CD4-positive, alpha-beta T cell (primary cell): ENCODE results near the gene DNAJC2. TPM values are rescaled to one million over a fixed set of nuclear protein-coding genes. Genes with fewer than 3 reads are reported as not detected.
A peak's percentile ranks its signal among the peaks of the same experiment; 100 is the strongest.

Experiments
- ATAC-seq: fragments of 200-7000 bp; cut with Tn5 transposase; one replicate; pipeline ENCODE4 v1.10.0; 2022; ENCODE audit warnings: mild to moderate bottlenecking; ENCODE audit not compliant: poor library complexity
- CTCF ChIA-PET: fragments of 350-600 bp; sonication (Branson Sonifier 250); formaldehyde crosslinking; loops from one replicate; lab custom pipeline; 2021; ENCODE audit warnings: antibody characterized with exemption, inconsistent platforms; lab: Charles Lee
- POLR2A ChIA-PET: fragments of 350-600 bp; sonication (Branson Sonifier 250); formaldehyde crosslinking; loops from one replicate; lab custom pipeline; 2021; ENCODE audit warnings: antibody characterized with exemption, inconsistent platforms; lab: Charles Lee
- DNase-seq, 14 experiments: peaks; one replicate each; pipeline ENCODE4 v3.0.0-alpha.2; 2013 to 2020; ENCODE audit warnings: mixed read lengths in 2 of 14
- H3K27ac ChIP-seq, 2 donors: one replicate each; pipeline versions ENCODE4 v1.5.1 to v1.7.0; 2013; ENCODE audit warnings: low read length in 2 of 2, low read depth in 1 of 2, mild to moderate bottlenecking in 1 of 2
- H3K27me3 ChIP-seq, 2 experiments: 1 replicate in 1 of 2; 2 replicates in 1 of 2; pipeline versions ENCODE4 v1.6.1 to v1.7.0; 2013; ENCODE audit warnings: low read length in 2 of 2, control low read depth in 1 of 2, mild to moderate bottlenecking in 1 of 2, moderate library complexity in 1 of 2; ENCODE audit not compliant: insufficient read depth in 2 of 2, control insufficient read depth in 1 of 2
- H3K36me3 ChIP-seq: one replicate; pipeline ENCODE4 v1.6.1; 2013; ENCODE audit warnings: low read length, control low read depth; ENCODE audit not compliant: insufficient read depth
- H3K4me1 ChIP-seq: one replicate; pipeline ENCODE4 v1.6.1; 2013; ENCODE audit warnings: low read length, control low read depth; ENCODE audit not compliant: insufficient read depth
- H3K4me3 ChIP-seq: one replicate; pipeline ENCODE4 v1.5.1; 2013; ENCODE audit warnings: mild to moderate bottlenecking, low read length, moderate library complexity
- H3K9me3 ChIP-seq, 2 experiments: 1 replicate in 1 of 2; 2 replicates in 1 of 2; pipeline versions ENCODE4 v1.6.1 to v1.7.0; 2013; ENCODE audit warnings: low read length in 2 of 2, mild to moderate bottlenecking in 2 of 2, control low read depth in 1 of 2, moderate library complexity in 1 of 2; ENCODE audit not compliant: control insufficient read depth in 1 of 2, insufficient read depth in 1 of 2
- H3K27ac Mint-ChIP-seq: one replicate; pipeline ENCODE4 v1.8.0; 2020; ENCODE audit warnings: mixed read lengths
- H3K27me3 Mint-ChIP-seq: one replicate; pipeline ENCODE4 v1.8.0; 2021; ENCODE audit warnings: mixed read lengths
- H3K36me3 Mint-ChIP-seq: one replicate; pipeline ENCODE4 v1.8.0; 2021; ENCODE audit warnings: low read depth, mixed read lengths
- H3K4me1 Mint-ChIP-seq: one replicate; pipeline ENCODE4 v1.8.0; 2021; ENCODE audit warnings: low read depth, mixed read lengths
- H3K4me3 Mint-ChIP-seq: one replicate; pipeline ENCODE4 v1.8.0; 2020; ENCODE audit warnings: mild to moderate bottlenecking, mixed read lengths
- H3K9me3 Mint-ChIP-seq: one replicate; pipeline ENCODE4 v1.8.0; 2020; ENCODE audit warnings: mixed read lengths
- intact Hi-C, 2 experiments: fragments of 100-400 bp; cut with DNase I in 1 of 2; cut with micrococcal nuclease in 1 of 2; formaldehyde crosslinking; loops; one replicate each; pipeline versions ENCODE4 v1.15.1 to v1.9.0; 2023 to 2025; cut with DNase I, micrococcal nuclease
- total RNA-seq, 174 experiments: library from RNA in 2 of 174; stranded (reverse) in 2 of 174; gene quantifications; one replicate each; pipeline ENCODE4 v1.2.3 and lab custom pipeline; 2021 to 2026
- TF ChIP-seq, protein P1 (sequence below): fragments of 200-600 bp; IDR thresholded peaks from one replicate; pipeline ENCODE4 v1.8.0; 2022; ENCODE audit warnings: antibody characterized with exemption, mild to moderate bottlenecking

Gene DNAJC2
- total RNA-seq, 2 experiments from 2014 or later, result 72.0 to 77.4 TPM

- ChIA-PET CTCF (no interaction called here), POLR2A (interaction anchor here (1.5 kb wide), 1 partner anchor 46 kb away, joined by 6 read pairs; the partner anchor contains the start of gene PMPCB)
- Histone ChIP-seq H3K27me3 (no peaks in the 10 kb centered on the region), H3K36me3 (peaks cover 25% of the 10 kb centered on the region), H3K4me3 (peak overlapping the region; percentile 94), H3K9me3 (no peaks in the 10 kb centered on the region), H3K4me1 (peaks cover 20% of the 10 kb centered on the region), H3K27ac (peak overlapping the region in 1 of 2 donors; percentile 82)
- H3K9me3 Mint-ChIP-seq, result no peaks in the 10 kb centered on the region
- TF ChIP-seq, protein P1, sequence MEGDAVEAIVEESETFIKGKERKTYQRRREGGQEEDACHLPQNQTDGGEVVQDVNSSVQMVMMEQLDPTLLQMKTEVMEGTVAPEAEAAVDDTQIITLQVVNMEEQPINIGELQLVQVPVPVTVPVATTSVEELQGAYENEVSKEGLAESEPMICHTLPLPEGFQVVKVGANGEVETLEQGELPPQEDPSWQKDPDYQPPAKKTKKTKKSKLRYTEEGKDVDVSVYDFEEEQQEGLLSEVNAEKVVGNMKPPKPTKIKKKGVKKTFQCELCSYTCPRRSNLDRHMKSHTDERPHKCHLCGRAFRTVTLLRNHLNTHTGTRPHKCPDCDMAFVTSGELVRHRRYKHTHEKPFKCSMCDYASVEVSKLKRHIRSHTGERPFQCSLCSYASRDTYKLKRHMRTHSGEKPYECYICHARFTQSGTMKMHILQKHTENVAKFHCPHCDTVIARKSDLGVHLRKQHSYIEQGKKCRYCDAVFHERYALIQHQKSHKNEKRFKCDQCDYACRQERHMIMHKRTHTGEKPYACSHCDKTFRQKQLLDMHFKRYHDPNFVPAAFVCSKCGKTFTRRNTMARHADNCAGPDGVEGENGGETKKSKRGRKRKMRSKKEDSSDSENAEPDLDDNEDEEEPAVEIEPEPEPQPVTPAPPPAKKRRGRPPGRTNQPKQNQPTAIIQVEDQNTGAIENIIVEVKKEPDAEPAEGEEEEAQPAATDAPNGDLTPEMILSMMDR, result no peak
- intact Hi-C loops, result loop anchor here in 1 of 2 experiments (2.0 to 5.0 kb wide), 4 partner anchors 45 to 864 kb away; partner anchors contain the start of genes ARMC10, NAPEPLD and ORC5
- peak overlapping the region; percentile 97 for H3K4me3 Mint-ChIP-seq
- H3K4me1 Mint-ChIP-seq, result peaks cover 69% of the 10 kb centered on the region
- peaks cover 58% of the 10 kb centered on the region for H3K36me3 Mint-ChIP-seq
- peak overlapping the region; percentile 85 for H3K27ac Mint-ChIP-seq
- no peaks in the 10 kb centered on the region for H3K27me3 Mint-ChIP-seq
- ATAC-seq (no peak), DNase-seq (no peak)
These were observed 1.2 kb downstream of the DNAJC2 start for GRCh38 chr7:103343332-103343731.

GRCh38 chr7:103341466-103341865, 3.1 kb downstream of the DNAJC2 start:
- no peaks in the 10 kb centered on the region for H3K27me3 Mint-ChIP-seq
- H3K36me3 Mint-ChIP-seq, result peaks cover 64% of the 10 kb centered on the region
- ChIA-PET CTCF (no interaction called here), POLR2A (no interaction called here)
- Histone ChIP-seq H3K4me1 (peaks cover 13% of the 10 kb centered on the region), H3K27me3 (no peaks in the 10 kb centered on the region), H3K27ac (no peak overlapping the region), H3K4me3 (no peak overlapping the region), H3K36me3 (peaks cover 40% of the 10 kb centered on the region), H3K9me3 (no peaks in the 10 kb centered on the region)
- H3K4me3 Mint-ChIP-seq, result peak overlapping the region; percentile 7
- no peaks in the 10 kb centered on the region for H3K9me3 Mint-ChIP-seq
- TF ChIP-seq, protein P1, result no peak
- ATAC-seq (no peak), DNase-seq (no peak)
- intact Hi-C loops, result loop anchor here in 1 of 2 experiments (5.0 kb wide), 3 partner anchors 194 to 866 kb away; partner anchors contain the start of genes ARMC10, NAPEPLD and ORC5
- peak overlapping the region; percentile 5 for H3K27ac Mint-ChIP-seq
- H3K4me1 Mint-ChIP-seq, result peaks cover 56% of the 10 kb centered on the region

GRCh38 chr7:103338864-103339263, 5.7 kb downstream of the DNAJC2 start:
- no peak overlapping the region for H3K27ac Mint-ChIP-seq

More at GRCh38 chr7:103338864-103339263, 5.7 kb downstream of the DNAJC2 start:
- TF ChIP-seq, protein P1, result no peak
- DNase-seq, result no peak
- no peak for ATAC-seq
- Histone ChIP-seq H3K36me3 (peaks cover 64% of the 10 kb centered on the region), H3K4me3 (no peak overlapping the region), H3K4me1 (peaks cover 9% of the 10 kb centered on the region), H3K27ac (no peak overlapping the region), H3K27me3 (no peaks in the 10 kb centered on the region), H3K9me3 (no peaks in the 10 kb centered on the region)
- ChIA-PET CTCF (no interaction called here), POLR2A (no interaction called here)
- H3K27me3 Mint-ChIP-seq, result no peaks in the 10 kb centered on the region
- no peaks in the 10 kb centered on the region for H3K9me3 Mint-ChIP-seq
- intact Hi-C loops, result no loop called here
- peaks cover 38% of the 10 kb centered on the region for H3K4me1 Mint-ChIP-seq
- peaks cover 70% of the 10 kb centered on the region for H3K36me3 Mint-ChIP-seq
- no peak overlapping the region for H3K4me3 Mint-ChIP-seq
